SKM-1 treated with dmso at 0.1 percent for 144 hours (cell line): Measurements from ENCODE around the gene C3orf18.
"Not testable (repeated sequence)": the region's sequence is repeated elsewhere in the genome, so short reads cannot be mapped to it uniquely, and the experiment has no call there.

Experiments
- DNase-seq: peaks from one replicate; lab custom pipeline; 2025; ENCODE audit not compliant: unreplicated experiment; lab: John Stamatoyannopoulos, UW

The C3orf18 gene

GRCh38 chr3:50525191-50525910, 42.2 kb downstream of the C3orf18 start:
- DNase-seq: no peak

GRCh38 chr3:50524746-50525145, 42.8 kb downstream of the C3orf18 start:
- DNase-seq: no peak

GRCh38 chr3:50523279-50523811, 44.2 kb downstream of the C3orf18 start:
- no peak for DNase-seq

GRCh38 chr3:50521572-50521971, 46.0 kb downstream of the C3orf18 start:
- DNase-seq: no peak

DNA sequence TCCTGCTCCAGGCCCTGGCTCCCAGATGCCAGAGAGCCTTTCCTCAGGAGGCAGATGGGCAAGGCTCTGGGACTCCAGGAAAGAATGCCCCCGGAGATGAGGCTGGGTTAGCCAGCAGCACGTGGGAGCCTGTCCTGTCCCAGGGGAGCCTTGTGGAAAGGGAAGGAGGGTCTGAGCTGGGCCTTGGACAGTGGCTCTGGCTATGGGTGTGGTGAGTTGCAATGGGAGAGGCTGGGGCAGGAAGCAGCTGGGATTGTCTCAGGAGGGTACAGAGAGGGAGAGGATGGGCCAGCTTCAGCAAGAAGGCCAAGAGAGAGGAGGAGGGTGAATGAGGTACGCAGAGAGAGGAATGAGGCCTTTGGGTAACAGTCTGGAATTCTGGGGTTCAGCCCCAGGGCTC, 46.7 kb downstream of the C3orf18 start:
- DNase-seq: no peak

- DNase-seq: peak; percentile 39
Measured at GRCh38 chr3:50519471-50520089, 48.0 kb downstream of the C3orf18 start.

GRCh38 chr3:50518436-50518835, 49.1 kb downstream of the C3orf18 start:
- no peak for DNase-seq

GRCh38 chr3:50517721-50518206, 49.8 kb downstream of the C3orf18 start:
- no peak for DNase-seq

GRCh38 chr3:50516440-50516871, 51.1 kb downstream of the C3orf18 start:
- DNase-seq: no peak

- DNase-seq: no peak
Measured at GRCh38 chr3:50515565-50516439, 51.7 kb downstream of the C3orf18 start.

DNA sequence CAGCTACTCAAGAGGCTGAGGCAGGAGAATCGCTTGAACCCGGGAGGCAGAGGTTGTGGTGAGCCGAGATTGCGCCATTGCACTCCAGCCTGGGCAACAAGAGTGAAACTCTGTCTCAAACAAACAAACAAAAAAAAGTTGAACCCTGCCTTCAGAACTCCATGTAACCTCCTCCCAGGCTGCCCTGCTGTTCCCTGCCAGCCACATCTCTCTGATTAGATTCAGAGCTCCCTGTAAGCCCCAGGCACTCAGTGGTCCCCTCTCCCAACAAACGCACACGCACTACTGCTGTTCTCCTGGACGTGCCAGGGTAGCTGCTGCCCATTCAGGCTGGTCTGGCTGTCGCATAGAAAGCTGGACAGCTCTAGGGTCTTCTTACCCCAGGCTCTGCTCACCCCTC, 54.6 kb downstream of the C3orf18 start:
- not testable (repeated sequence) for DNase-seq

GRCh38 chr3:50512131-50512530, 55.4 kb downstream of the C3orf18 start:
- DNase-seq: no peak

- no peak for DNase-seq
Measured at GRCh38 chr3:50510325-50510724, 57.2 kb downstream of the C3orf18 start.

- DNase-seq: no peak
Measured at GRCh38 chr3:50509715-50510114, 57.8 kb downstream of the C3orf18 start.

- no peak for DNase-seq
Measured at GRCh38 chr3:50508821-50509220, 58.7 kb downstream of the C3orf18 start.
